ENCODE results near the gene TSPYL1.

Gene TSPYL1

DNA sequence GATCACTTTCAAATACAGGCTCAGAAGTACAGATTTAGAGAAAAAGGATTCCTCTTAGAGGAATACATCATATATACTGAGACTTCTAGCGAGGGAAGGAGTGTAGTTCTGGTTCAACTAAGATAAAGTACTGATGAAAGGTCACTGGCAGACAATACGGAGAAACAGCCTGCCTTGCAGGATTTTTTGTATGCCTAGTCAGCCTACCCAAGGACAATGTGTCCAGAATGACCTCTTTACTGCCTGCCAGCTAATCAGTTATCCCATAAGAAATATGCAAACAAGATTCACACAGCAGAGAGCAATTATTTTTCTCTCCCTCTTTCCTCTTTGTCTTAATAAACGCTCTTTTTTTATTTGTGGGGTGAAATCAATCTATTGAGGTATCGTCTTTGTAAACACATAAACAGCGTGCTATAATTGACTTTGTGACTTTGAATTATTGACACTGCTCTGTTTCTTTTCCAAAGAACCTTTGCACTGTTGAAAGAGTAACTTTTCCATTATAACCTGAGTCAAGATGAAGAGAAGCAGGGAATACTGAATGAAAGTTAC, 24.4 kb downstream of the TSPYL1 start:
- DNase-seq, result no peak

DNA sequence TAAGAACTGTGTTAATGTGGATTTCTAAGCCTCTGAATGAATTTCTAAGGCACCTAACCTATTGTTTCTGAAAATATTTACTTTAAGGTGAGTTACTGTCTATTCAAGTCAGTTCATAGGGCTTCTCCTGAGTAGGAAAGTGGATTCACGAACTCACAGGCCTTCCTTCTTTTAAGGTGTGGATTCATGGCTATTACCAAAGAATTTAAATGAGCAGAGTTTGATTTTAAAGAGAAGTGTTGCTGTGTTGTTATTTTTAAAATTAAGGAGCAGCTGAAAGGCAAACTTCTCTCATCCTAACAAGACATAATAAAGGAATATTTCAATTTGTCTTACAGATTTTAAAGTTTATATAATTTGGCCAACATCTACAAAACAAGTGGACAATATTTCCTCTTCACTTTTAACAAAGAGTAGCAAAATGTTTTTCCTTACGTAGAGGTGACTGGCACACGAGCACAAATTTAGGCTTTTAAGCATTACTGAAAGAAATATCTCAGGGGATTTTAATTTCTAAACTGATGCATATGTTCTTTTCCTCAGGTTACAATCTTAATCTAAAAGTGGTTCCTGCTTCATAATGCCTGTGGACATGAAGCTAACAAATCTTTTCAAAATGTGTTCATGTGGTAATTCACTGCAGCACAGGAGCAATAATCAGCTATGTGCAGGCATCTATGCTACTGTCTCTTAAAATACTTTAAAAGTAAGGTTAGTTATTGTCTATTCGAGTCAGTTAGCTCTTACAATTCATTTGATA, 25.3 kb downstream of the TSPYL1 start:
- DNase-seq, result no peak

DNA sequence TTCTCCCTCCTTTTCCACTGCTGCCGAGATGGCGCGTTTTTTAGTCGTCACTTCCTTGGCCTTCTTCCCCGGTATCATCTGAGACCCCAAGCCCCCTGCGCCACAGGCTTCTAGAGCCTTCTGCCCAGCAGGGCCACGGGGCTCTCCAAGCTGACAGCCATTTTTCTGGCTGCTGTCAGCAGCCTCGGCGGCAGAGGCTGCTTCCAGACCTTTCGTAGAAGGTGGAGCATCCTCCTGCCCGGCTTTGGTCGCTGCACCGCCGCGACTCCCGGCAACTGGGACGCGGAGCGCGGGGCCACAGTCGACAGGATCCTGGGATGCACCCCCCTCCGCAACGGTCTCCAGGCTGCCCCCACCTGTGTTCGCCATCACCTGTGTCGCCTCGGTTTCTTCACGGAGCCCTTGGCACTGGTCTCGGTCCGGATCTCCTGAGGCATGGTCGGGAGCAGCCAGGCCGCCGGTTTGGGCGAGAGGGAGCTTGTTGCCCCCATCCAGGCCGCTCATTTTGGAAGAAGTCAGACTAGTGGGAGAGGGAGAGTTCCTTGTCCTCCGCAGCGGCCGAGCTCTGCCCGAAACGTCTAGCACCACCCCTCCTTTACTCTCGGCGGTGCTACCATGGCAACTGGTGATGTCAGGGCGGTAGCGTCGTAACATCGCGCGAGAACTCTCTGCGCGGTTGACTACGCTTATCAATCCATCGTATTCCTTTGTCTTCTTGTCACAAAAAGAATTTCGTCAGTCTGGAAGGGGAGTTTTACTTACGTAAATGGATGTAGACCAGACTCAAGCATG, 26.0 kb downstream of the TSPYL1 start, which contains the start of gene TSPYL4:
Gene TSPYL4 (minus strand): TSS at position 571 of the 792 bp plus-strand sequence. CDS start 67 bp downstream, at position 504.
- peak; percentile 92 for DNase-seq

DNA sequence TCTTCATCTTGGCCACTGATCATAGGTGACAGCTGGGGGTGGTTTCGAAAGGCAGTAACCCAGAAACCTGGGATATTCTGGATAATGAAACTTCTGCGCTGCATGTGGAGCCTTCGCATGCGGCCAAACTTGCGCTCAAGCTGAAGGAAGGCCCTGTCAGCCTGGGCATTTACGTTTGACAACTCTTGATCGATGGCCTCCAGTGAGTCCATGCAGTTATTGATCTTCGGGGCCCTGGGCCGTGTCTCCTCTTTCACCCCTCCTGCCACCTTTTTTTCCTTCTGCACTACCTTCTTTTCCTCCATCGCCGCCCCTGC, 26.6 kb downstream of the TSPYL1 start:
- no peak for DNase-seq

DNA sequence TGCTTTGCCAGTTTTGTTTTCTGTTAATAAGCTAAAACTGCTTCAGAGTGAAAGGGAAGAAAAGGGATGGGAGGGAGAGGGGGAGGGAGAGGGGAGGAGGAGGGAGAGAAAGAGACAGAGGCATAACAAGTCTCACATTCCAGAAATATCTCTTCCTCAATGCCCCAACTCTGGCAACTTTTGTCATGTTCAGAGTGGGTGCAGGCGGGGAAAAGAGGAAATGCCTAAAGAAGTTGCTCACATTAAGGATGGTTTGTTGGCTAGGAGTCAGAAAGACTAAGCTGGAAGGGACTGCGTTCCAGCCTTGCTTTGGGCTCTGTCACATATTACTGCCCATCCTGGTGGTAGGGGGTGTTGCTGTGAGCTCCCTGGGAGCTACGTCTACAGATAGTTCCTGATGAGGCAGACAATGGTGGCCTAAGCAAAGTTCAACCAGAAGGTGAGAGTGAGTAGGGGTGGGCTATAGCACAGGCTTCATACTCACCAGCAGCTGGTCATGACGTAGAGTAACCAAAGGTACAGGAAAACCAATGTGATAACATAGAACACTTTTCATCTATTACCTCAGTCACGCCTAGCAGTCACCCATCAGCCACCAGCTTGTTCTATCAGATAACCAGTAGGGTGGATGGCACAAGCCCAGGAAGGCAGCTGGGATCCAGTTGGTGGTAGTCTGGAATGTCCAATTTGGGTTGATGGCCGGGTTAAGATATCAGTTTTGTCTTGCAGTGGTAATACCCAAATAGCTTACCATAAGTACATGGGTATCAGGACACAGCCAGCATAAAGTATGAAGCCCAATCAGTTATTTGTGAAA, 28.0 kb downstream of the TSPYL1 start:
- no peak for DNase-seq

DNA sequence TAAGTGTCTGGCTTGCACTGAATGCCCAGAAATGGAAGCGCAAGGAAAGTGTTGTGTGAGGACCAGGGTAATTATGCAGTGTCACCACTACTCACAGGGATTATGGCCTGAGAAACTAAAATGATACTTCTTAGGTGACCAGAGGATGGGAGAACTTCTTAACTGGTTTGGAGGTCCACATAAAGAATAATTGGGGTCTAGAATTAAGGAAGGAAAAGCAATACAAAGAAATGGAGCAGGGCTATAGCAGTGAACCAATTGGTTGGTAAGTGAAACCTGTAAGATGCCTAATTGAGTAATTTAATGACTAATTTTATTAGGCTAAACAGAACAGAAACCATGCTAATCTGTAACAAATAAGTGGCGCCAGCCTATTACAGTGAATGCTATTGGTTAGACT, 31.2 kb downstream of the TSPYL1 start:
- DNase-seq, result no peak

DNA sequence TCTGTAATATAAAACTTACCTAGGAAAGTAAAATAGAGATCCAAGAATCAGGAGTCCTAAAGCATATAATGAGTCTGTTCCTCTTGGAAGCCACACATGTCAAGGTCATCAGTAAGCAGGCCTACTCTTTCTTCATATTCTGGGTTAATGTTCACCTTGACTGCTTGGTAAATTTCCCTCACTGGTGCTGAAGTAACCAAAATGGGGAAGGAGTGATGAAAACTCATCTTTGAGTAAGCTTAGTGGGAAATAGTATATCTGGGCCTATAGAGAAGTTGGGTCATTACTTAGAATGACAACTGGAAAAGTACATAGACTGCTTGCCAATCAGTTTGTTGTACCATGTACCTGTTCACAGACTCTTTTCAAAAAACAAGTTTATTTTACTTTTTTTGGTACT, 32.4 kb downstream of the TSPYL1 start:
- no peak for DNase-seq

DNA sequence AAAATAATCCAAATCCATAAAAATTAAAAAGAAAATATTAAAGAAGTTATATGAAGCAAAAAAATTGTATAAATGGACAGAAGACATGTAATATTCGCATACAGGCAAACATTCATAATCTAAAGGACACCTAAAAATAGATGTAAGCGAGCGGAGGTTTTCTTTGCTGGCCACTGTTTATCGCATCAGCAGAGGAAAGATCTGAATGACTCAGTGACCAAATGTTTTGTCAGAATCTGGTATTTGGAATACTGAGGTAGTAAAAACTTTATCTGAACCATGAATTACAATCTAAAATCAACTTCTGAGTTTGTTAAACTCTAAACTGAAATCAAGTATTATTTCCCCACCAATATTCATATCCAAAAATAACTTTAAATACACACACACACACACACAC, 33.6 kb downstream of the TSPYL1 start:
- no peak for DNase-seq

DNA sequence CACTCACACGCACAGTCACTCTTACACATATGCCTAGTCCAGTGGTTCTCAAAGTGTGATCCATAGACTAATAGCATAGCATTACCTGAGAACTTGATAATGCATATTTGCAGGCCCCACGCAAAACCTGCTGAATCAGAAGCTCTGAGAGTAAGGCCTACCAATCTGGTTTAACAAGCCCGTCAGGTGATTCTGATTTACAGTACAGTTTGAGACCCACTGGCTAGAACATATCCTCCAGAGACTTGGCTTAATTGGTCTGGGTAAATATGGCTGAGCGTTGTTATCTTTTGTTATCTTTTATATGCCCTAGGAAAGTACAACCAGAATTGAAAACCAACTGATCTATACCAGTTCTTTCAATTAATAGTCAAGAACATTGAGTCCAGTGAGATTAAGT, 35.4 kb downstream of the TSPYL1 start:
- no peak for DNase-seq

DNA sequence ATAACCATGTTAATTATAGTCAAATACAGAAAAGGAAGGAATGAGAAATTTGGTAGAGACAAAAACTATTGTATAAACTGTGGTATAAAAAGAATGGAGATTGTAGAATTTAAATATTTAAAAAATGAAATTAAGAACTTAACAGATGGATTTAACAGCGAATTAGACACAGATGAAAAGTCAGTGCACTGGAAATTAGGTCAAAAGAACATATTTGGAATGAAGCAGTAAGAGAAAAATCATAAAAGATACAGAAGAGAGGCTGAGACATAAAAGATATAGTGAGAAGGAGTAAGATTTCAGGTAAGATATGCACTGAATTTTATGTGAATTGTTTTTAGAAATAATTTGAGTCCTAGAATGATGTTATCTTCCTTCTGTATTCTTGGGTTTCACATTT, 39.9 kb downstream of the TSPYL1 start:
- DNase-seq, result no peak

DNA sequence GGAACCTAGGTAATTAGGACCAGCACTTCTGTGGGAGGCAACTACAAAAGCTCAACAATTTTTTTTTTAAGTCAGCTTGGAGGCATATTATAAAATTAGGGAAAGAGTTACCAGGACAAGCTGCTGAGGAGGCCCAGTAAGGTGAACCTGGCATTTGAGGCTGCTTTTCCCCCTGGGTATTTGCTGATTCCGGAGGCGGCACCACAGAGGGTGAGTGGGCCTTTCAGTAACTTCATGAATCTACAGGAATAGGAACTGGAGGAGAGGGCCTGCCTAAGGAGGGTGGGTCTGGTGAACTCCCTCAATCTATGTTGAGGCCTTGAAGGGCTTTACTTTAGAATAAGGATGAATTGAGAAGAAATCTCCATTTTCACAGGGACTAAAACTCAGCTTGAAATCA, 40.5 kb downstream of the TSPYL1 start:
- DNase-seq, result no peak

DNA sequence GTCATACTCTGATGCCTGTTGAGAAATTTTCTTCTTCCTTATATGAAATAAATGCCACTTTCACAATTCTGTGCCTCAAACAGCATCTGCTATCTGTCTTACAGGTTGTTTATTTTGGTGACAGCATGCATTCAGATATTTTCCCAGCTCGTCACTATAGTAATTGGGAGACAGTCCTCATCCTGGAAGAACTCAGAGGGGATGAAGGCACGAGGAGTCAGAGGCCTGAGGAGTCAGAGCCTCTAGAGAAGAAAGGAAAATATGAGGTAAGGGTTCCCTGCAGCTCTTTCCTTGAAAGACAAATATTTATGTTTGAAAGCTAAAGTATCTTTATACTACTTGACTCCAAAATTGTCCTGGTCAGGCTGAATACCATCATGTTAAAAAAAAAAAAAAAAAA, 41.6 kb downstream of the TSPYL1 start:
- DNase-seq, result no peak

DNA sequence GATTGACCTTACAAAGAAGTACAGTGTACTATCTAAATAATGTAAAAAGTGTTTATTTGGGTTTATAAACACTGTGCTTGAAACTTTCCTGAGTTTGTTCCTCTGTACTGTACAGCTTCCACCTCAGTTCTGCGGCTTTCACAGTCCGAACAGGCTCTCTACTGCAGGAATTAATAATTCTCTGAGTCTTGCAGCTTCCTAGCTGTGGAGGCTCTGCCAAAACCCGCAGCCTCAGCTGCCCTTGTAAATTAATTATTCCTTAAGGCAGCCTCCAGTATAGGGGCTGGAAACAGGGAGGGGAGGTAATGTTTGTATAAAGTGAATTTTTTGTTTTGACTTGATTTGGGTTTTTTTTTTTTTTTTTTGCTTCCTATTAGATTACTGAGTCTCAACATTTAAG, 45.0 kb downstream of the TSPYL1 start:
- DNase-seq, result no peak

DNA sequence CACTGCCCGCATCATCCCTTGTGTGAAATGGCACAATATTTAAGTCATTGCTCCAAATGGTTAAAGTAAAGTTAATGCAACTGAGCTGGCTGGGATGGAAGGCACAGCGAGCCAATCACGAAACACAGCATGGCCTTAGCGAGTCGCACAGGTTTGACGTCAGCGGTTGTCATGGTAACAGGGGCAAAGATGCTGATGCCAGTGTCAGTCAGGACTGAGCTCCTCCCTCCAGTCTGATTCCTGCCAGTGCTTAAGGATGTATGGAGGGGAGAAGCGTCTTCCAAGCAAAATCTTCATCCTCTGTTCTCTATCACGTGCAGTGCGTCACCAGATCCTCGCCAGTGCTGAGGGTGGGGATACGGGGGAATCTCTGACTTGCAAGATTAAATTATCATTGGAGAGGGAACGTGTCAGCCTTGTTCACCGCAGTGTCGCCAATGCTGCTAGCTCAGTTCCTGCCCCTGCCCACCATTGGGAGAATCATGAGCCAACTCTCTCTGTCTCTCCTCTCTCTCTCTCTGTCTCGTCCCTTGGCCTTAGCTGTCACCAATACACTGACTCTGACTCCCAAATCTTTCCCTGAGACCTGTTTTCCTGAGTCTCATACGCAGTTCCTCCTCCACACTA, 50.3 kb downstream of the TSPYL1 start:
- no peak for DNase-seq
